Measurements from ENCODE around the gene C1GALT1. TPM values are rescaled to one million over a fixed set of nuclear protein-coding genes. Genes with fewer than 3 reads are reported as not detected.

The C1GALT1 gene
- total and polyA plus RNA-seq, 2 donors (not counting 3 experiments of a cell fraction or from before 2014, with no cell fraction given) = 18.3 to 31.1 TPM

- no peaks in the 10 kb centered on the region for H3K36me3 ChIP-seq (ENCODE audit: control insufficient read depth in 2 of 2, extremely low read depth in 1 of 2, insufficient read depth in 2 of 2, low read length in 2 of 2)
- CTCF ChIA-PET = interaction anchor here (1.4 kb wide), 1 partner anchor 18 kb away, joined by 3 read pairs; no protein-coding TSS in a partner anchor
- intact Hi-C loops (cut with micrococcal nuclease) (no loop called here), dilution Hi-C loops (cut with MboI; ENCODE audit: extremely low pct_ligation_motif_present, low sequenced_read_pairs) (no loop called here)
- no peaks in the 10 kb centered on the region for H3K79me2 ChIP-seq (ENCODE audit: control insufficient read depth, insufficient read depth, low read length)
- no peak overlapping the region for H3K4me3 ChIP-seq (replicated peaks in 1 of 3; ENCODE audit: insufficient read depth in 1 of 3, low read depth in 1 of 3, low read length in 3 of 3)
- no peak for DNase-seq (ENCODE audit: low read depth, low spot score)
- H3K27me3 ChIP-seq (ENCODE audit: control insufficient read depth in 2 of 2, insufficient read depth in 2 of 2, low read length in 2 of 2) = peaks cover 0 to 2% of the 10 kb centered on the region in 2 experiments
- H4K20me1 ChIP-seq (replicated peaks; ENCODE audit: control insufficient read depth, extremely low read depth, insufficient read depth, low read length) = no peaks in the 10 kb centered on the region
- H2AFZ ChIP-seq (ENCODE audit: low read depth, low read length) = no peak overlapping the region
- H3K9me1 ChIP-seq (replicated peaks; ENCODE audit: control insufficient read depth, extremely low read depth, insufficient read depth, low read length) = no peaks in the 10 kb centered on the region
- H3K27ac ChIP-seq (ENCODE audit: insufficient read depth, low read depth, low read length) = no peak overlapping the region
- no peak overlapping the region for H3K9ac ChIP-seq (replicated peaks; ENCODE audit: extremely low read depth, insufficient read depth, low read length)
- TF ChIP-seq GATA2 (IDR thresholded peaks at IDR 0.05; ENCODE audit: insufficient read depth, insufficient read length, low read depth, low read length) (no peak), MYC (IDR thresholded peaks at IDR 0.05; ENCODE audit: low read depth, low read length) (no peak), POLR2AphosphoS5 (IDR thresholded peaks at IDR 0.05; ENCODE audit: insufficient read depth, low read depth, low read length) (no peak), EZH2 (IDR thresholded peaks at IDR 0.05; ENCODE audit: borderline replicate concordance, low read depth, low read length, severe bottlenecking) (no peak), CTCF (IDR thresholded peaks at IDR 0.05; ENCODE audit: extremely low read depth in 1 of 2, insufficient read depth in 1 of 2, low read depth in 1 of 2, low read length in 2 of 2) (no peak), MAX (IDR thresholded peaks at IDR 0.05; ENCODE audit: insufficient read depth, insufficient read length) (no peak)
- H3K4me1 ChIP-seq (ENCODE audit: control insufficient read depth, extremely low read depth, insufficient read depth, low read length) = no peaks in the 10 kb centered on the region
- FAIRE-seq = no peak
- POLR2A ChIA-PET = no interaction called here
- no TSS peak for BruUV-seq (replicated peaks)
- H3K9me3 ChIP-seq (replicated peaks; ENCODE audit: control insufficient read depth, insufficient read depth, low read length) = no peaks in the 10 kb centered on the region
- H3K4me2 ChIP-seq (ENCODE audit: insufficient read depth, low read length) = no peak overlapping the region
These were observed 88.9 kb downstream of the C1GALT1 start for GRCh38 chr7:7271094-7271874.

All from endothelial cell of umbilical vein (primary cell).